GM20000 (cell line): ENCODE results near the gene OR51B2.

Experiments
- DNase-seq: peaks from one replicate; pipeline ENCODE4 v3.0.0; 2012; ENCODE audit warnings: low spot score
- CTCF ChIP-seq: IDR thresholded peaks from 2 replicates; pipeline ENCODE4 v1.5.1; 2012; ENCODE audit warnings: mild to moderate bottlenecking, control low read depth; ENCODE audit errors: extremely low read depth, missing control alignments

Gene OR51B2

GRCh38 chr11:5286351-5286750 lies 37.7 kb downstream of the OR51B2 start:
- TF ChIP-seq CTCF: no peak
- no peak for DNase-seq

- DNase-seq: no peak
- no peak for TF ChIP-seq CTCF
Observed at GRCh38 chr11:5285703-5286340, 38.3 kb downstream of the OR51B2 start.

GRCh38 chr11:5284637-5285036 lies 39.5 kb downstream of the OR51B2 start:
- no peak for TF ChIP-seq CTCF
- DNase-seq: no peak

- no peak for TF ChIP-seq CTCF
- DNase-seq: no peak
Observed at GRCh38 chr11:5283882-5284281, 40.2 kb downstream of the OR51B2 start.

- no peak for TF ChIP-seq CTCF
Observed at GRCh38 chr11:5283086-5283485, 41.0 kb downstream of the OR51B2 start.

GRCh38 chr11:5282628-5283027 lies 41.5 kb downstream of the OR51B2 start:
- TF ChIP-seq CTCF: no peak
- no peak for DNase-seq

More at GRCh38 chr11:5283086-5283485, 41.0 kb downstream of the OR51B2 start:
- no peak for DNase-seq

- DNase-seq: no peak
- no peak for TF ChIP-seq CTCF
Observed at GRCh38 chr11:5281596-5281995, 42.5 kb downstream of the OR51B2 start.
